HG03520 (cell line): ENCODE measurements around the gene NID2.

Source experiments
- ATAC-seq: cut with Tn5 transposase; IDR thresholded peaks from one replicate; pipeline ENCODE4 v1.9.1; 2021; ENCODE audit warnings: mild to moderate bottlenecking, moderate library complexity; ENCODE audit not compliant: unreplicated experiment

Gene NID2, protein sequence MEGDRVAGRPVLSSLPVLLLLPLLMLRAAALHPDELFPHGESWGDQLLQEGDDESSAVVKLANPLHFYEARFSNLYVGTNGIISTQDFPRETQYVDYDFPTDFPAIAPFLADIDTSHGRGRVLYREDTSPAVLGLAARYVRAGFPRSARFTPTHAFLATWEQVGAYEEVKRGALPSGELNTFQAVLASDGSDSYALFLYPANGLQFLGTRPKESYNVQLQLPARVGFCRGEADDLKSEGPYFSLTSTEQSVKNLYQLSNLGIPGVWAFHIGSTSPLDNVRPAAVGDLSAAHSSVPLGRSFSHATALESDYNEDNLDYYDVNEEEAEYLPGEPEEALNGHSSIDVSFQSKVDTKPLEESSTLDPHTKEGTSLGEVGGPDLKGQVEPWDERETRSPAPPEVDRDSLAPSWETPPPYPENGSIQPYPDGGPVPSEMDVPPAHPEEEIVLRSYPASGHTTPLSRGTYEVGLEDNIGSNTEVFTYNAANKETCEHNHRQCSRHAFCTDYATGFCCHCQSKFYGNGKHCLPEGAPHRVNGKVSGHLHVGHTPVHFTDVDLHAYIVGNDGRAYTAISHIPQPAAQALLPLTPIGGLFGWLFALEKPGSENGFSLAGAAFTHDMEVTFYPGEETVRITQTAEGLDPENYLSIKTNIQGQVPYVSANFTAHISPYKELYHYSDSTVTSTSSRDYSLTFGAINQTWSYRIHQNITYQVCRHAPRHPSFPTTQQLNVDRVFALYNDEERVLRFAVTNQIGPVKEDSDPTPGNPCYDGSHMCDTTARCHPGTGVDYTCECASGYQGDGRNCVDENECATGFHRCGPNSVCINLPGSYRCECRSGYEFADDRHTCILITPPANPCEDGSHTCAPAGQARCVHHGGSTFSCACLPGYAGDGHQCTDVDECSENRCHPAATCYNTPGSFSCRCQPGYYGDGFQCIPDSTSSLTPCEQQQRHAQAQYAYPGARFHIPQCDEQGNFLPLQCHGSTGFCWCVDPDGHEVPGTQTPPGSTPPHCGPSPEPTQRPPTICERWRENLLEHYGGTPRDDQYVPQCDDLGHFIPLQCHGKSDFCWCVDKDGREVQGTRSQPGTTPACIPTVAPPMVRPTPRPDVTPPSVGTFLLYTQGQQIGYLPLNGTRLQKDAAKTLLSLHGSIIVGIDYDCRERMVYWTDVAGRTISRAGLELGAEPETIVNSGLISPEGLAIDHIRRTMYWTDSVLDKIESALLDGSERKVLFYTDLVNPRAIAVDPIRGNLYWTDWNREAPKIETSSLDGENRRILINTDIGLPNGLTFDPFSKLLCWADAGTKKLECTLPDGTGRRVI (N-terminal part only)

DNA sequence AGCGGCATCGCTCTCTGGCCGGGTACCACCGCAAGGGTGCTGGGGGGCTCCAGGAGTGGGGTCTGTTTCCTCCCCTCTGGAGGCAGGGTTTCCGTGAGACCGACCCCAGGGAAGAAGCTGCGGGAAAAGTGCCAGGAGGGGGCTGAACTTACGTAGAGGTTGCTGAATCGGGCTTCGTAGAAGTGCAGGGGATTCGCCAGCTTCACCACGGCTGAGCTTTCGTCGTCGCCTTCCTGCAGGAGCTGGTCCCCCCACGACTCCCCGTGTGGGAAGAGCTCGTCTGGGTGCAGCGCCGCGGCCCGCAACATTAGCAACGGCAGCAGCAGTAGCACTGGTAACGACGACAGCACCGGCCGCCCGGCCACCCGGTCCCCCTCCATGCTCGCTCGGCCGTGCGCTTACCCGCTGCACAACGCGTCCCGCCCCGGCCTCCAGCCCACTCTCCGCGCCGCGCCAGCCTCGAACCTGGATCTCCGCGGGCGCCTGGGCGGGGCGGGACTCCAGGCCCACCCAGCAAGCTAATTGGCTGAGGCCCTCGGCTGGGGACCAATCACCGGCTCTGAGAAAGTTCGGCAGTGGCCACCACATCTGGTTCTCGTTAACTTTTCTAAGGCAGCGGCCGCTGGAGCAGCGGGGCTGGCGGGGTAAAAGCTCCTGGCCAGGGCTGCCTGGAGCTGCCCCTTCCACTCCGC, at the start of gene NID2:
Gene NID2, minus strand, starts transcription at position 445 of the 692 bp plus-strand sequence. Its CDS starts 65 bp downstream, at position 380.
- ATAC-seq = no peak

DNA sequence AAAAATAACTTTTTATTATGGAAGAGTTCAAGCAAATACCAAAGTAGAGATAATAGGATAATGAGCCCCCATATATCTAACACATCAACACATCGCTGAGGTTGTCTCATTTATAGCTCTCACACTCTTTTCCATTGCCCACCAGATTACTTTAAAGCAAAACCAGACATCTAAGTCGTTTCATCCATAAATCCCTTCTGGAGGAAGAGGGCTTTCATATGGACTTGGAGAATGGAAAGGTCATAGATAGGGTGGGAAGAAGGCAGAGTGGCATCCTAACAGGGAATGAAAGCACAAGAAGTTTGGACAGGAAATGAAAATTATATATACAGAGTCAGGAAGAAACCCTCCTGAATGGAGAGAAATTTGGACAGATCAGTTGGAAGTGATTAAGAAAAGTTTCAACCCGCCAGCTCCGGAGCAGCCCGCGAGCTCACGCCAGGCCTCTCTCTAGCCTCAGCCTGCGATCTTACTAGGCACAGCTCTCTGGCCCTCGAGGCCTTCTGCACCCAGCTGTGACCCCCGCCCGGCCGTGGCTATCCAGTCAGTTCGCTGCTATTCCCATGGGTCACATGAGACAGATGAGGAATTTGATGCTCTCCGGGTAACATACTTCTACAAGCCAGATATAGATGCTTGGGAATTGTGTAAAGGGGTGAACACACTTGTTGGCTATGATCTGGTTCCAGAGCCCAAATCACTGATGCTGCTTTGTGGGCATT, 48.4 kb upstream of the NID2 start:
- ATAC-seq = no peak

DNA sequence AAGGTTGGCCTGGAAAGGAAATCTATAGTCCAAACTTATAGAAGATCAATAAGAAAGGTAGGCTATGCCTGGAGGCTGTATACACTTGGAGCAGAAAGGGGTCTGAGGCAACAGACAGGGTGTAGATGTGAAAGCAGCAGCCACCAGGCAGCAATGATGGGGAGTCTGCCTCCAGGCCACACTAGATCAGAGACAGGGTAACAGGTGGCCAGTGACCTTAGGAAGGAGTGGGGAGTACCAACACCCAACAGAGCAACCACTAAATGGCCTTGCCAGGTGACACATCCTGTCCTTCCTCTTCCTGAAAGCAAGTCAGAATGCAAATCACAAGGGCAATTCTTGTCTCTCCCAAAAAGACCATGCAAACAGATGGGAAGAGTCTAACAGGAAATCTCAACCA, 46.4 kb upstream of the NID2 start:
- no peak for ATAC-seq

DNA sequence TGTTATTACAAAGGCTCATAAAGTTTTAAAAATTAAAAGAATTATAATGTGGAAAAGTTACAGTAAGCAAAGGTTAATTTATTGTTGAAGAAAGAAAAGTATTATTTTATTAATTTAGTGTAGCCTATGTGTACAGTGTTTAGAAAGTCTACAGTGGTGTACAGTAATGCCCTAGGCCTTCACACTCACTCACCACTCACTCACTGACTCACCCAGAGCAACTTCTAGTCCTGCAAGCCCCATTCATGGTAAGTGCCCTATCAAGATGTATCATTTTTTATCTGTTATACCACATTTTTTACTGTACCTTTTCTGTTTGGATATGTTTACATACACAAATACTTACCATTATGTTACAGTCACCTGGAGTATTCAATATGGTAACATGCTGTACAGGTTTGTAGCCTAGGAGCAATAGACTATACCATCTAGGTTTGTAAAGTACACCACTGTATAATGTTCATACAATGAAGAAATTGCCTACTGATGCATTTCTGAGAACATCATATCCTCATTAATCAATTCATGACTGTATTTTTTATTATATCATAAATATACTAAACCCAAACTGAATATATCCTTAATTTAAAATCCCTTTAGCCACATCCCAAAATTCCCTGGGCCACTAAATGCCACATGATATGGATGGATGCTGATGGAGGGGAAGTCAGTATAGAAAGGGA, 43.6 kb upstream of the NID2 start:
- ATAC-seq = no peak

DNA sequence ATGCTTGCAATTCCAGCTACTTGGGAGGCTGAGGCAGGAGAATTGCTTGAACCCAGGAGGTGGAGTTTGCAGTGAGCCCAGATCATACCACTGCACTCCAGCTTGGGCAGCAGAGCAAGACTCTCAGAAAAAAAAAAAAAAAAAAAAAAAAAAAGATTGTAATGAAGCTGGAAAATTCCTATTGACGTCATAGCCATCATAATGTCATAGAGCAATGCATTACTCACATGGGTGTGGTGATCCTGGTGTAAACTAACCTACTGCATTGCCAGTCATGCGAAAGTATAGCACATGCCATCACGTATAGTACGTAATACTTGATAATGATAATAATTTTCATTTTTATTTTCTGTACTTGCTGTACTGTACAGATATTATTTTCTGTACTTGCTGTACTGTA, 42.7 kb upstream of the NID2 start:
- ATAC-seq = no peak

DNA sequence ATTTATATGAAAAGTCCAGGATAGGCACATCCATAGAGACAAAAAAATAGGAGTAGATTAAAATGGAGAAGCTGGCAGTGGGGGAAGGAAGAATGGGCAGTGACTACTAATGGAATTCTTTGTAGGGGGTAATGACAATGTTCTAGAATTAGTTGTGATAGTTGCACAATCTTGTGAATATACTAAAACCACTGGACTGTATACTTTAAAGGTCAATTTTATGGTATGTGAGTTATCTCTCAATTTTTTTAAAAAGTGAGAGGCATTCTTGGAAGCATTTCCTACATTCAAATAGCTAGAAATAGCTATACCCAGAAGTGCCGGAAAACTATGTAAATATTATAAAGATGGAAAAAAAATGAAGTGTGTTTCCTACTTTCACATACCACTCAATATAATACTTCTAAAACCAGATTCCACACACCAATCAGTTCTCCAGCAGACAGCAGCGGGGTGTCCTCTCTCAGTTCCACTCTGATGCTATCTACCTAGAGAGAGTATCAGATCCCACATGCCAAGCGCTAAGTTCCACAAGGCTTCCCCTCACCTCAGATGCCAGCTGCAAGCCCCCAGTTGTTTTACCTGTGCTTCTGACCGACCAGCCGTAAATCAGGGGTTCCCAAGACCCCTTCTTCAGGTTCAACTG, 41.7 kb upstream of the NID2 start:
- no peak for ATAC-seq

DNA sequence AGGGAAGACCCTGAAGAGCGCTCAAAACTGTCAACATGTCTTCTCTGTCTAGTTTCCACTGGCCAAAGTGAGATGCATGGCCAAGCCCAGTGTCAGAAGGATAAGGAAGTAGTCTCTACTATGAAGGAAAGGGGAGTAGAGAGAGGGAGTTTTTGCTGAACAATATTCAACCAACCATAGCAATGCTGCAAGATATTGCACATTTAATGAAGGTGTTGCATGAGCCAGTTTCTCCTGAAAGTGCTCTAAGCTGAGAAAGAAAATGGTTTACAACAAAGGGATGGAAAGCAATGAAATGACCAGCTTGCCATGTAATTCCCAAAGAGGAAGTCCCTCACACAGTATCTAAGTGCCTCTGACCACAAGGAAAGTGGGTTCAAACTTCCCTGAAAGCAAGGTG, 40.0 kb upstream of the NID2 start:
- ATAC-seq = no peak

DNA sequence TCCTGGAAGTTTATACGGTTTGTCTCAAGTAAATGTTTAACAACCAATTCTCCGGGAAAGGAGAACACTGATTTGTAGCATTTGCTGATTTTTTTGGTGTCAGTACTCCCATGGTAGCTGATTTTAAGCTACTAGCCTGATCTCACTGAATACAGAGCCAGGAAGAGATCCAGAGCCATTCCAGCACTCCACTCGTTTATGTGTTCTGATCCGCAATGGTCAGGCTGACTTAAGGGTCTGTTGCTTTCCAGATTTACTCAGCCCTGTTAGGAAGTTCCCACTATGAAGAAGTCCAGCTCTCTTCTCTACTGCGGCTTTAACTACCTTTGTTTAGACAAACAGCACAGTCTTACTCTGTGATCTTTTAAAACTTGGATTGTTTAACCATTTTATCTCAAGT, 38.0 kb upstream of the NID2 start:
- no peak for ATAC-seq

DNA sequence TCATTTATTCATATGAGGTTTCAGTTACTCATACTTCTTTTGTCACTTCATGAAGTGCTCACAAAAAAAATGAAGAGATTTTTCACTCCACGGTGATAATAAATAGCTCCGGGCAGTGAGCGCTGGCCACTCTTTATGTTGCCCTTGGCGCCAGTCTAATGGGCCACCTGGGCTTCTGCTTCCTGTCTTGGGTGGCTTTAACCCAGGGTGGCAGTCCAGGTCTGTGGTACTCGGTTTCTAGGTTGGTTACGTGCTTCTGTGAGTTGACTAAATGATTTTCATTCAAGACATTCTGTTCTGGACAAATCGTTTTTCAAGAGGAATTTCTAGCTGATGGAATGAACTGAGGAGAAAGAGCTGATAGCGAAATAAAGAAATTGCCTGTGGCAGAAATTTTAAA, 34.6 kb upstream of the NID2 start:
- ATAC-seq = no peak

DNA sequence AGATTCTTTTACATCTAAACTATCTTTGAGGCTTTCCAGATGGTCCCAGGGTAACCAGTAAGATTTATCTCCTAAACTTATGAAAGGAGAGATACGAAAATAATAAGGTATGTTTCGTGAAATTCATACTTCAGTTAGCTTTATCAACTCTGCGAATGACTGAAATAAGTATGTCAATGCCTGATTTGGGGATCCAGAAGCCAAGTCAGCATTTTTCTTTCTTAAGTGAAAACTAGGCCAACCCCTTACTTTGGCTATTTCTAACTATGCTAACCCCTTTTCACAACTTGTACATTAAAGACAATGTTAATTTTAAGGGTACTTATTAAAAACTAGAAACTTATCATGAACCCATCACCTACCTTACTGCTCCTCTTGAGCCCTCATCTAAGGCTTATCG, 26.9 kb upstream of the NID2 start:
- ATAC-seq = no peak

DNA sequence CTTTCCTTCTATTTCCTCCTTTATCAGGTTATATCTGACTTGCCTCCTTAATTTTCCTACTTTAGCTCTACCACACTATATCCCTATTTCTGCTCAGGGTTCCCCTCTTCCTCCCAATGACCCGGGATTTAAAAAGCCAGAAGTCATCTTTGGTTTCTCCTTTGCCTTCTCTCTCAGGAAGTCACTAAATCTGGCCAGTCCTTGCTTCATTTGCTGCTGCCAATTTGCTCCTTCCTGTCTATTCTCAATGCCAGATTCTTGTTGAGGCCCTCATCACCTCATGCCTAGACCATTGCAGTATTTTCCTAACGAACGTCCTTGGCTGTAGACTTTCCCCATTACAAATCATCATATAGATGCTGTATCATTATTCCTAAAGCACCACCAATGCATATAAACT, 26.5 kb upstream of the NID2 start:
- ATAC-seq = no peak

DNA sequence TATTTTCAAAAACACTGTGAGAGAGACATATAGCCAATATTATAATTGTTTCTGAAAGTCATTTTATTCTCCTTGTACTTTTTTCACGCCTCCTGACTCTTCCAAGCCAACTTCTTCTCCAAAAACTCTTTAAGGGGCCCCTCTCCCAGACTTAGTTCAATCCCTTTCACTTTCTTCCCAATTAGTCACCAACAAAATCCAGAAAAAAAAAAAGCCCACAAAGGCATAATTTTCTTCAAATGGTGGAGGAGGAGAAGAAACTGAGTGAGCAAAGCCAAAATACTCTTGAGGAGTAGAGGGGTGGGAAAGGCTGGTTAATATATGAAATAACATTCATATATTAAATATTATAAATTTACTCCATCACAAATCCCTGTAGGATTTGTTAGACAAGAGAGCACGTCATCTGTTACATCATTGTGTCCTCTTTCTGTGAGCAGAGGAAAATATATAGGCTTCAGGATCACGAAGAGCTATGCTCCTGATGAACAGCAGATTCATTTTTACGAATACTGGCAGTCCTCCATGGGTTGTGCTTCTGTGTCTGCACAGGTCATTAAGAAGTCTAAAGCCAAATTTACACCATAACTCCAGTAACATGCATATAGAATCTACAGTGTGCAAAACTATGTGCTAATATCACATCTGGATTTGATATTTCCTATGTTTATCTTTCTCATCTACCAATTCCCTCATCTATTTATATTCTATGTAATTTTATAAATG, 25.9 kb upstream of the NID2 start:
- ATAC-seq = no peak

DNA sequence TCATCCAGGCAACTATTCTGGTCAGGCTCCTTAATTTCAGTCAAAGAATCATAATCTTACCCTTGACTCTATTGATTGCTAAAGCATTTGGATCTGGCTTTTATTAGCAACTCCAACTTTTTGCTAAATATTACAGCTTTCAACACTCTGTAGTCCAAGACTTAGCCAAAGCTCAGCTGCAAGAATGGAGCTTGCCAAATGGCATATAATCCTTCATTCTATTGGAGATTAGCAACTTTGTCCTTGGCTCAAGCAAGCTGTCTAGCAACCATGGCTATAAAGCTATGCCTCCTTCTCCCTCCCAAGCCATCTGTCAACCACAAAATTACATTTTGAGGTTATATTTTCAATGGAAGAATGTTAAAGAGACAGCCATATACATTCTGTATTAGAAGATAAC, 23.1 kb upstream of the NID2 start:
- ATAC-seq = no peak

DNA sequence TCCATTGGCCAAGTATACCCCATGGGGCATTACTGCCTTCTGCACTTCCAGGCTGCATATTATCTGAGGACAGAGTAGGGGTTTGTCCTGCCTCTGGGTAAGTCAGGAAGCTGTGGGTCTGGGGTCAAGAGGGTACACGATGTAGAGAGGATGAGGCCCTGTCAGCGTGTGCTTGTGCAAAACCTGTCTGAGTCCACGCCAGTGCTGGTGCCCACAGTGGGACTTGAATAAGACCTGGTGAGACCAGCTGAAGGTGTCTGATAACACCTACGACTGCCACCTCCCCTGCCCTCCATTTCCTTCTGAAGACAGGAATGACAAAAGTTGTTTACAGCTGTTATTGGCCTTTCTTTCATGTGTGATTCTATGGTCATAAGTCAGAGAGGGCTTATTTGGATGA, 22.1 kb upstream of the NID2 start:
- ATAC-seq = no peak

DNA sequence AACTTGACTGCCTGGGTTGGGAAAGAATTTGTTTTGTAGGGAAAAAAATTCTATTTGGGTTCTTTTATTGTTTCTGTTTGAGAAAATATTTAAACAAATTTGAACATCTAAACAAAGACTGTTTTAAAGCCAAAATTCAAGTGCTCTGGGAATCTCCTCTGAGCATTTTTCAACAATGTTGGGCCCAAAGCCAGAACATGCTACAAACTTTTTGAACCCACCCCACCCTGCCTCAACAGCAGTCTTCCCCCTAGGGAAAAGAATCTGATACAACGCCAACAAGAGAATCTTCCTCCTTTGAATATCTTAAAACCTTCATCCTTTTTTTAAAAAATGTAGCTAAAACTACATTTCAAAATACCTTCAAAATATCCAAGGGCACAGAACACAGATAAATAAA, 20.4 kb upstream of the NID2 start:
- ATAC-seq = no peak

DNA sequence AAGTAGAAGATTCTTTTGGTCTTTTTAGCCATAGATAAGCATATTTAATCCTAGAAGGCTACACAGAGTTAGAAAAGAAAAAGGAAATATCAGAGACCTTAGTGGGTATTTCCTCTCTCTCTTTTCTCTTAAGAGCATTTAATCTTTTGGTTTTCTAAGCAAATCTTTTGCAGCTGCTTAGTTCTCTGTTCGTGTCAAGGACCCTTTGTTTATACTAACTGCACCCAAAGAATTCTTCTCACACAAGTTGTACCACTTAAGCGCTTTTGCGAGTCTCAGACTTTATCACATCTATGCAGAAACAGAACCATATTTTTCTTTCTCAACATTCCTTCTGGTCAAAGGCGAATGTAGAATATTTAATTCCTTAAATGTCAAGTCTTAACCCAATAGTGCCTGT, 17.9 kb upstream of the NID2 start:
- no peak for ATAC-seq

DNA sequence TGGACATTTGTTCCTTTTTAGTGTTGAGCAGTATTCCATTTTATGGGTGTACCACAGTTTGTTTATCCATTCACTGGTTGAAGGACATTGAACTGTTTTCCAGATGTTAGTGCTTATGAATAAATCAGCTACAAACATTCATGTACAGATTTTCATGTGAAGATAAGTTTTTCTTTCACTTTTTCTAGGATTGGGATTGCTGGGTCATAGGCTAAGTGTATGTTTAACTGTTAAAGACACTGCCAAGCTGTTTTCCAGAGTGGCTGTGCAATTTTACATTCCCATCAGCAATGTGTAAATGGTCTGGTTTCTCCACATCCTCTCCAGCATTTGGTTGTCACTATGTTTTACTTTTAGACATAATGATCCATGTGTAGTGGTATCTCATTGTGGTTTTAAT, 14.0 kb upstream of the NID2 start:
- ATAC-seq = no peak

DNA sequence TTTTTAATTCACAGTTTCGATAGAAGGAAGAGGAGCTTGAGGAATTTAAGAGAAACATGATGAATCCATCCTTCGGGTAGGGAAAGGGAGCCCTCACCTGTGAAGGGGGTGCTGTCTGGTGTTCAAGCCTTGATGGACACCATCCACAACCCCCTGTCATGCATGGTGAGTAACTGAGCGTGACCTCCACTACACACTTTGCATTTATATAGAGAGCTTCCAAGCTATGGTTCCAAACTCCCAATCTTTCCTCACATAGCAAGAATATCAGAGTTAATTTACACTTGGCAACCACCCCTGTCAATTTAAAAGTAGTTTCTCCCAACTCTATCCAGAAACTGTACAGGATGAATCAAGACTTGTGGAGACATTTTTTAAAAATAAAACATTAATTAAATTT, 13.1 kb upstream of the NID2 start:
- ATAC-seq = no peak
